ENCODE data around the gene ITGB8.
A peak's percentile ranks its signal among the peaks of the same experiment; 100 is the strongest.

Gene ITGB8

GRCh38 chr7:20432071-20432470 is 101.4 kb downstream of the ITGB8 start:
- no peak overlapping the region for H3K4me3 ChIP-seq (ENCODE audit: low read depth, low read length)
- TF ChIP-seq CTCF (IDR thresholded peaks at IDR 0.05; ENCODE audit: borderline replicate concordance, insufficient read depth, low read depth, low read length): no peak

GRCh38 chr7:20435305-20435704 is 104.6 kb downstream of the ITGB8 start:
- H3K4me3 ChIP-seq (ENCODE audit: low read depth, low read length): no peak overlapping the region
- TF ChIP-seq CTCF (IDR thresholded peaks at IDR 0.05; ENCODE audit: borderline replicate concordance, insufficient read depth, low read depth, low read length): no peak

GRCh38 chr7:20438248-20438647 is 107.5 kb downstream of the ITGB8 start:
- TF ChIP-seq CTCF (IDR thresholded peaks at IDR 0.05; ENCODE audit: borderline replicate concordance, insufficient read depth, low read depth, low read length): no peak
- no peak overlapping the region for H3K4me3 ChIP-seq (ENCODE audit: low read depth, low read length)

- no peak for TF ChIP-seq CTCF (IDR thresholded peaks at IDR 0.05; ENCODE audit: borderline replicate concordance, insufficient read depth, low read depth, low read length)
- H3K4me3 ChIP-seq (ENCODE audit: low read depth, low read length): no peak overlapping the region
These were observed 108.1 kb downstream of the ITGB8 start for GRCh38 chr7:20438694-20439376.

- no peak overlapping the region for H3K4me3 ChIP-seq (ENCODE audit: low read depth, low read length)
- TF ChIP-seq CTCF (IDR thresholded peaks at IDR 0.05; ENCODE audit: borderline replicate concordance, insufficient read depth, low read depth, low read length): no peak
These were observed 108.9 kb downstream of the ITGB8 start for GRCh38 chr7:20439416-20440185.

GRCh38 chr7:20440472-20441105 is 109.9 kb downstream of the ITGB8 start:
- peak; percentile 47; the same call in 1 of the 2 replicates for TF ChIP-seq CTCF (IDR thresholded peaks at IDR 0.05; ENCODE audit: borderline replicate concordance, insufficient read depth, low read depth, low read length)
- H3K4me3 ChIP-seq (ENCODE audit: low read depth, low read length): no peak overlapping the region

Measured in GM12875 (cell line).